Uterus (tissue), 2 donors: Measurements from ENCODE around the gene TICRR.

Experiments
- CTCF ChIP-seq, 4 experiments: fragments of 200-600 bp in 2 of 4; fragments of 450-650 bp in 2 of 4; sonication (generic) in 2 of 4; IDR thresholded peaks; one replicate each; pipeline ENCODE4 v1.5.1; 2016 to 2019; ENCODE audit warnings: antibody characterized with exemption in 4 of 4, mild to moderate bottlenecking in 2 of 4, moderate library complexity in 1 of 4
- POLR2A ChIP-seq, 2 donors: fragments of 450-650 bp; IDR thresholded peaks; one replicate each; pipeline ENCODE4 v1.6.1; 2016; ENCODE audit warnings: antibody characterized with exemption in 2 of 2, mild to moderate bottlenecking in 1 of 2, moderate library complexity in 1 of 2

- no peak for TF ChIP-seq CTCF (IDR thresholded peaks at IDR 0.05)
- no peak for TF ChIP-seq POLR2A (IDR thresholded peaks at IDR 0.05)
These were observed 65.8 kb downstream of the TICRR start for GRCh38 chr15:89641053-89641452.
